ENCODE data around the gene AUTS2.

AUTS2 gene

DNA sequence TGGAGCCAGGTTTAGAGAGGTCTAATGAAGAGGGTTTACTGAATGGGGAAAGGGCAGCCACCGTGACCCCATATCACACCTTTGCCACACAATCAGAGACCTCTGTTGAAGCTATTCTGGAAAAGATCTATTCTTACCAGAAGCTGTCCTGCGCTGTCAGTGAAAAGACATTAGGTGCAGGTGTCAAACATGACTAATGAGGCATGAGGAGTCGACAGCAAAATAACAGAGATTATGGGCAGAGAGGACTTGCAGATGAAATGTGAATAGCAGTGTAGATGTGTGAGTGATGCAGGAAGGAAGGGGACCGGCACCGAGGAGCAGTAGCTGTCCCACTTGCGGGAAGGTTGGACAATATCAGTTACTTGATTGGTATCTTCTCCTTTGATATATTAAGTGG is 906.0 kb downstream of the AUTS2 start:
- no peaks in the 10 kb centered on the region for H3K4me1 ChIP-seq (ENCODE audit: control insufficient read depth in 1 of 2, insufficient read depth in 2 of 2, low read length in 2 of 2)
- H3K9me3 ChIP-seq (ENCODE audit: control insufficient read depth in 1 of 2, low read length in 2 of 2) = no peaks in the 10 kb centered on the region
- no peak overlapping the region for H3K4me3 ChIP-seq (ENCODE audit: low read depth in 1 of 2, low read length in 2 of 2)
- H3K36me3 ChIP-seq (ENCODE audit: control insufficient read depth in 1 of 2, insufficient read depth in 2 of 2, low read length in 2 of 2) = no peaks in the 10 kb centered on the region
- no peak overlapping the region for H3K27ac ChIP-seq (ENCODE audit: low read depth, low read length)
- H3K9ac ChIP-seq (ENCODE audit: low read depth in 1 of 2, low read length in 2 of 2) = no peak overlapping the region
- H3K27me3 ChIP-seq (ENCODE audit: control insufficient read depth in 1 of 2, insufficient read depth in 2 of 2, low read length in 2 of 2) = no peaks in the 10 kb centered on the region

DNA sequence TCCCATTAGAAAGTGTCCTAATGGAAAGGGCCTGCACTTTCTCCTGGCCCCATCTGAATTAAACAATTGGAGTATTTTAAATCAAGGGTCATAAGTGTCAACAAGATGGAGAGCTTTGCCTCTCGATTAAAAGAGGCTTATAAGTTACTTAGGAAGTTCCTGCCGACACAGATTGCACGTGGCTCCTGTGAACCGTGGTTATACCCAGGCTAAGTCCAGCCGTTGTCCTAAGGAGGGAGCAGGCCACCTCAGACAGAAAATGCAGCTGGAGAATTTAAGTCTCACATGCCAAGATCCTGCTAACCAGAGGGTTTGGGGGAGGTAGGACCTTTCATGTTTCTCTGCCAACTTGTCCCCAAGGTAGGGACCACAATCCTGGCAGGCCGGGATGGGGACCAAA is 907.2 kb downstream of the AUTS2 start:
- H3K4me3 ChIP-seq (ENCODE audit: low read depth in 1 of 2, low read length in 2 of 2) = no peak overlapping the region

GRCh38 chr7:70505886-70506285 is 907.6 kb downstream of the AUTS2 start:
- no peak overlapping the region for H3K4me3 ChIP-seq (ENCODE audit: low read depth in 1 of 2, low read length in 2 of 2)
- no peaks in the 10 kb centered on the region for H3K4me1 ChIP-seq (ENCODE audit: control insufficient read depth in 1 of 2, insufficient read depth in 2 of 2, low read length in 2 of 2)
- H3K27me3 ChIP-seq (ENCODE audit: control insufficient read depth in 1 of 2, insufficient read depth in 2 of 2, low read length in 2 of 2) = no peaks in the 10 kb centered on the region
- H3K36me3 ChIP-seq (ENCODE audit: control insufficient read depth in 1 of 2, insufficient read depth in 2 of 2, low read length in 2 of 2) = no peaks in the 10 kb centered on the region
- H3K27ac ChIP-seq (ENCODE audit: low read depth, low read length) = no peak overlapping the region
- no peak overlapping the region for H3K9ac ChIP-seq (ENCODE audit: low read depth in 1 of 2, low read length in 2 of 2)
- H3K9me3 ChIP-seq (ENCODE audit: control insufficient read depth in 1 of 2, low read length in 2 of 2) = no peaks in the 10 kb centered on the region

More for the DNA sequence above, 907.2 kb downstream of the AUTS2 start:
- no peak overlapping the region for H3K27ac ChIP-seq (ENCODE audit: low read depth, low read length)
- H3K27me3 ChIP-seq (ENCODE audit: control insufficient read depth in 1 of 2, insufficient read depth in 2 of 2, low read length in 2 of 2) = no peaks in the 10 kb centered on the region
- no peaks in the 10 kb centered on the region for H3K36me3 ChIP-seq (ENCODE audit: control insufficient read depth in 1 of 2, insufficient read depth in 2 of 2, low read length in 2 of 2)
- H3K4me1 ChIP-seq (ENCODE audit: control insufficient read depth in 1 of 2, insufficient read depth in 2 of 2, low read length in 2 of 2) = no peaks in the 10 kb centered on the region
- no peaks in the 10 kb centered on the region for H3K9me3 ChIP-seq (ENCODE audit: control insufficient read depth in 1 of 2, low read length in 2 of 2)
- H3K9ac ChIP-seq (ENCODE audit: low read depth in 1 of 2, low read length in 2 of 2) = no peak overlapping the region

DNA sequence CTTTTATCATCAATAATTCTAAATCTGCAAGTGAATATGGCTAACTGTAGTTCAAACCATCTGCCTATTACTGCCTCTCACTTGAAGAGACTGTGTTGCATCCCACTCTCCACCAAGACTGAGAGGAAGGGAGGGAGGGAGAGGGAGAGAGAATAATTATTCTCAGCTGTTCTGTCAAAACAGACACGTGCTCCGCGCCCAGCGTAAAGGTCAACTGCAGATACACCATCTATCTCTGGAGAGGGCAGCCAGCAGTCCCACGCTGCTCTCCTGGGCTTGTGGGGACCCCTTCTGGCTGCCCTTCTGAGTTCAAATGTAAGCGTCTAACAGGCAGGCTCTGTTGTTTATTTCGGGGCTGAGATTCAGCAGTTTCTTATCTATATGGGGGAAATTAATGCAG is 908.2 kb downstream of the AUTS2 start:
- no peaks in the 10 kb centered on the region for H3K9me3 ChIP-seq (ENCODE audit: control insufficient read depth in 1 of 2, low read length in 2 of 2)
- no peak overlapping the region for H3K4me3 ChIP-seq (ENCODE audit: low read depth in 1 of 2, low read length in 2 of 2)
- no peak overlapping the region for H3K9ac ChIP-seq (ENCODE audit: low read depth in 1 of 2, low read length in 2 of 2)
- H3K36me3 ChIP-seq (ENCODE audit: control insufficient read depth in 1 of 2, insufficient read depth in 2 of 2, low read length in 2 of 2) = no peaks in the 10 kb centered on the region
- no peak overlapping the region for H3K27ac ChIP-seq (ENCODE audit: low read depth, low read length)
- H3K27me3 ChIP-seq (ENCODE audit: control insufficient read depth in 1 of 2, insufficient read depth in 2 of 2, low read length in 2 of 2) = no peaks in the 10 kb centered on the region
- no peaks in the 10 kb centered on the region for H3K4me1 ChIP-seq (ENCODE audit: control insufficient read depth in 1 of 2, insufficient read depth in 2 of 2, low read length in 2 of 2)

DNA sequence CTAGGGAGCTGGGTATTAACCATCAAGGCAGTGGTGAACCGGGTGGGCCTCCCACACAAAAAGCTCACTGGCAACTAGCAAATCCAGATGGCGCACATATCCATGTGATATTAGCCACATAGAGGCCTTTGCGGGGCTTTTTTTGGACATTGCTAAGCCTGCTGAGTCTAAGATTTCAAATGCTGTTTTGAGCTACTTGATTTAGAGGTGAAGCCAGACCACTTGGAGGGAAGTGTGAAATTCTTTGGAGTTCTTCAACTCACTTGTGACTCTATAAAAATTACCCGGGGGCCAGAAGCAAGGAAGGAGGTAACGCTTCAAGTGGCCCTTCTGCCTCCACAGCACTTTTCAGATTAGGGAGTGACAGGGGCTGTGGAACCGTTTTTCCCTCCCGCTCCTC is 913.9 kb downstream of the AUTS2 start:
- Histone ChIP-seq H3K36me3 (ENCODE audit: control insufficient read depth in 1 of 2, insufficient read depth in 2 of 2, low read length in 2 of 2) (no peaks in the 10 kb centered on the region), H3K9ac (ENCODE audit: low read depth in 1 of 2, low read length in 2 of 2) (no peak overlapping the region), H3K9me3 (ENCODE audit: control insufficient read depth in 1 of 2, low read length in 2 of 2) (no peaks in the 10 kb centered on the region), H3K4me1 (ENCODE audit: control insufficient read depth in 1 of 2, insufficient read depth in 2 of 2, low read length in 2 of 2) (no peaks in the 10 kb centered on the region), H3K27ac (ENCODE audit: low read depth, low read length) (no peak overlapping the region), H3K4me3 (ENCODE audit: low read depth in 1 of 2, low read length in 2 of 2) (no peak overlapping the region), H3K27me3 (ENCODE audit: control insufficient read depth in 1 of 2, insufficient read depth in 2 of 2, low read length in 2 of 2) (no peaks in the 10 kb centered on the region)

GRCh38 chr7:70512761-70513160 is 914.5 kb downstream of the AUTS2 start:
- Histone ChIP-seq H3K27ac (ENCODE audit: low read depth, low read length) (no peak overlapping the region), H3K4me3 (ENCODE audit: low read depth in 1 of 2, low read length in 2 of 2) (no peak overlapping the region)

GRCh38 chr7:70520611-70521010 is 922.3 kb downstream of the AUTS2 start:
- no peaks in the 10 kb centered on the region for H3K36me3 ChIP-seq (ENCODE audit: control insufficient read depth in 1 of 2, insufficient read depth in 2 of 2, low read length in 2 of 2)
- H3K4me1 ChIP-seq (ENCODE audit: control insufficient read depth in 1 of 2, insufficient read depth in 2 of 2, low read length in 2 of 2) = no peaks in the 10 kb centered on the region
- H3K9ac ChIP-seq (ENCODE audit: low read depth in 1 of 2, low read length in 2 of 2) = no peak overlapping the region
- no peaks in the 10 kb centered on the region for H3K27me3 ChIP-seq (ENCODE audit: control insufficient read depth in 1 of 2, insufficient read depth in 2 of 2, low read length in 2 of 2)
- no peak overlapping the region for H3K4me3 ChIP-seq (ENCODE audit: low read depth in 1 of 2, low read length in 2 of 2)
- H3K9me3 ChIP-seq (ENCODE audit: control insufficient read depth in 1 of 2, low read length in 2 of 2) = no peaks in the 10 kb centered on the region
- no peak overlapping the region for H3K27ac ChIP-seq (ENCODE audit: low read depth, low read length)

More at GRCh38 chr7:70512761-70513160, 914.5 kb downstream of the AUTS2 start:
- no peaks in the 10 kb centered on the region for H3K36me3 ChIP-seq (ENCODE audit: control insufficient read depth in 1 of 2, insufficient read depth in 2 of 2, low read length in 2 of 2)
- H3K9me3 ChIP-seq (ENCODE audit: control insufficient read depth in 1 of 2, low read length in 2 of 2) = no peaks in the 10 kb centered on the region
- no peaks in the 10 kb centered on the region for H3K4me1 ChIP-seq (ENCODE audit: control insufficient read depth in 1 of 2, insufficient read depth in 2 of 2, low read length in 2 of 2)
- no peak overlapping the region for H3K9ac ChIP-seq (ENCODE audit: low read depth in 1 of 2, low read length in 2 of 2)
- no peaks in the 10 kb centered on the region for H3K27me3 ChIP-seq (ENCODE audit: control insufficient read depth in 1 of 2, insufficient read depth in 2 of 2, low read length in 2 of 2)

- no peak overlapping the region for H3K27ac ChIP-seq (ENCODE audit: low read depth, low read length)
- H3K9me3 ChIP-seq (ENCODE audit: control insufficient read depth in 1 of 2, low read length in 2 of 2) = no peaks in the 10 kb centered on the region
- no peak overlapping the region for H3K4me3 ChIP-seq (ENCODE audit: low read depth in 1 of 2, low read length in 2 of 2)
- H3K36me3 ChIP-seq (ENCODE audit: control insufficient read depth in 1 of 2, insufficient read depth in 2 of 2, low read length in 2 of 2) = no peaks in the 10 kb centered on the region
- H3K4me1 ChIP-seq (ENCODE audit: control insufficient read depth in 1 of 2, insufficient read depth in 2 of 2, low read length in 2 of 2) = no peaks in the 10 kb centered on the region
- no peaks in the 10 kb centered on the region for H3K27me3 ChIP-seq (ENCODE audit: control insufficient read depth in 1 of 2, insufficient read depth in 2 of 2, low read length in 2 of 2)
- H3K9ac ChIP-seq (ENCODE audit: low read depth in 1 of 2, low read length in 2 of 2) = no peak overlapping the region
Measured at GRCh38 chr7:70523249-70523988, 925.1 kb downstream of the AUTS2 start.

DNA sequence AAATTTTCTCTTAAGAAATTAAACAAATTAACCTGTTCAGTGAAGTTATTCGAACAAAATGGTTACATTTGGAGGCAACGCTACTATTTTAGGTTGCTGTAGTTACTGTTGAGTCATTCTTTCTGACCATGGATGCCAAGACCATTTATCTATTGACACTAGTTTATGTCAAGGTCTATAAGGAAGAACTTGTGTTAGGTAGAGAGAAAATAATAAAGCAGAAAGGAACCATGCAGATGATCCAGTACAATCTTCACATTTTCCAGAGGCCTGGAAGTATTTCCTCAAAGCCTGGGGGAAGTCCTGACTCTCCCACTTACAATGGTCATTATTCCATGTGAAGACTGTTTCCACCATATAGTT is 925.7 kb downstream of the AUTS2 start:
- H3K9me3 ChIP-seq (ENCODE audit: control insufficient read depth in 1 of 2, low read length in 2 of 2) = no peaks in the 10 kb centered on the region
- H3K4me3 ChIP-seq (ENCODE audit: low read depth in 1 of 2, low read length in 2 of 2) = no peak overlapping the region
- H3K27ac ChIP-seq (ENCODE audit: low read depth, low read length) = no peak overlapping the region

DNA sequence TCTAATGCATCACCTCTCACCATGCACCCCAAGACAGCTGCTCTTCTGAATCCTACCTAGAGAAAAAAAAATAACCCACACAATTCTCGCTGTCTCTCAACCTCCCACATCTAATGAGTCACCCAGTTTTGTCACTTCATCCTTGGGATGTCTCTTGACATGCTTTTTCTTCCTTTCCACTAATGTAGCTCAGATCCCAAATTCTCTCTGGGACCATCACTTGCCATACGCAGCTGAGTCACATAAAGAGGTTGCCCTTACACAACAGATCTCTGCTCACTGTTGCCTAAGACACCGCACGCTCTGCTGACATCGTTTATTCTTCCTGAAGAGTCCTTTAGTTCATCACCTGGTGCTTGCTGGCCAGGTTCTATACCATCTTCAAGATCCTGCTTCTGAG is 927.7 kb downstream of the AUTS2 start:
- H3K4me1 ChIP-seq (ENCODE audit: control insufficient read depth in 1 of 2, insufficient read depth in 2 of 2, low read length in 2 of 2) = no peaks in the 10 kb centered on the region
- H3K27ac ChIP-seq (ENCODE audit: low read depth, low read length) = no peak overlapping the region
- H3K9me3 ChIP-seq (ENCODE audit: control insufficient read depth in 1 of 2, low read length in 2 of 2) = no peaks in the 10 kb centered on the region
- no peak overlapping the region for H3K9ac ChIP-seq (ENCODE audit: low read depth in 1 of 2, low read length in 2 of 2)
- no peaks in the 10 kb centered on the region for H3K27me3 ChIP-seq (ENCODE audit: control insufficient read depth in 1 of 2, insufficient read depth in 2 of 2, low read length in 2 of 2)
- no peak overlapping the region for H3K4me3 ChIP-seq (ENCODE audit: low read depth in 1 of 2, low read length in 2 of 2)
- no peaks in the 10 kb centered on the region for H3K36me3 ChIP-seq (ENCODE audit: control insufficient read depth in 1 of 2, insufficient read depth in 2 of 2, low read length in 2 of 2)

More for the DNA sequence above, 925.7 kb downstream of the AUTS2 start:
- Histone ChIP-seq H3K9ac (ENCODE audit: low read depth in 1 of 2, low read length in 2 of 2) (no peak overlapping the region), H3K4me1 (ENCODE audit: control insufficient read depth in 1 of 2, insufficient read depth in 2 of 2, low read length in 2 of 2) (no peaks in the 10 kb centered on the region), H3K36me3 (ENCODE audit: control insufficient read depth in 1 of 2, insufficient read depth in 2 of 2, low read length in 2 of 2) (no peaks in the 10 kb centered on the region), H3K27me3 (ENCODE audit: control insufficient read depth in 1 of 2, insufficient read depth in 2 of 2, low read length in 2 of 2) (no peaks in the 10 kb centered on the region)
